Measurements from ENCODE around the gene CERS3.

The CERS3 gene

GRCh38 chr15:100457201-100457600 lies 71.5 kb downstream of the CERS3 start:
- DNase-seq (ENCODE audit: low read depth in 1 of 2, low spot score in 1 of 2): peak in 1 of 2 experiments; percentile 5
- H3K4me3 ChIP-seq (replicated peaks; ENCODE audit: insufficient read depth, low read length): no peak overlapping the region
- no peak for TF ChIP-seq GABPA (IDR thresholded peaks at IDR 0.05; ENCODE audit: low read depth)
- TF ChIP-seq POLR2AphosphoS5 (IDR thresholded peaks at IDR 0.05; ENCODE audit: low read depth): no peak
- no peak for TF ChIP-seq CTCF (IDR thresholded peaks at IDR 0.05; ENCODE audit: insufficient read depth, low read length)
- no peak for TF ChIP-seq REST (IDR thresholded peaks at IDR 0.05; ENCODE audit: insufficient replicate concordance, low read depth)
- TF ChIP-seq SPI1 (IDR thresholded peaks at IDR 0.05; ENCODE audit: borderline replicate concordance, low read depth): no peak
- H3K27ac ChIP-seq (replicated peaks): no peak overlapping the region
- no peaks in the 10 kb centered on the region for H3K27me3 ChIP-seq (ENCODE audit: insufficient read depth, poor library complexity, severe bottlenecking)

- Histone ChIP-seq H3K27me3 (ENCODE audit: insufficient read depth, poor library complexity, severe bottlenecking) (no peaks in the 10 kb centered on the region), H3K27ac (replicated peaks) (no peak overlapping the region), H3K4me3 (replicated peaks; ENCODE audit: insufficient read depth, low read length) (no peak overlapping the region)
- TF ChIP-seq POLR2AphosphoS5 (IDR thresholded peaks at IDR 0.05; ENCODE audit: low read depth) (no peak), SPI1 (IDR thresholded peaks at IDR 0.05; ENCODE audit: borderline replicate concordance, low read depth) (no peak), REST (IDR thresholded peaks at IDR 0.05; ENCODE audit: insufficient replicate concordance, low read depth) (no peak), GABPA (IDR thresholded peaks at IDR 0.05; ENCODE audit: low read depth) (no peak), CTCF (IDR thresholded peaks at IDR 0.05; ENCODE audit: insufficient read depth, low read length) (no peak)
- DNase-seq (ENCODE audit: low read depth in 1 of 2, low spot score in 1 of 2): no peak
Observed at GRCh38 chr15:100454148-100454547, 74.6 kb downstream of the CERS3 start.

- H3K27me3 ChIP-seq (ENCODE audit: insufficient read depth, poor library complexity, severe bottlenecking): no peaks in the 10 kb centered on the region
Observed at GRCh38 chr15:100448481-100448880, 80.3 kb downstream of the CERS3 start.

More at GRCh38 chr15:100448481-100448880, 80.3 kb downstream of the CERS3 start:
- Histone ChIP-seq H3K4me3 (replicated peaks; ENCODE audit: insufficient read depth, low read length) (no peak overlapping the region), H3K27ac (replicated peaks) (no peak overlapping the region)
- TF ChIP-seq POLR2AphosphoS5 (IDR thresholded peaks at IDR 0.05; ENCODE audit: low read depth) (no peak), SPI1 (IDR thresholded peaks at IDR 0.05; ENCODE audit: borderline replicate concordance, low read depth) (no peak), GABPA (IDR thresholded peaks at IDR 0.05; ENCODE audit: low read depth) (no peak), CTCF (IDR thresholded peaks at IDR 0.05; ENCODE audit: insufficient read depth, low read length) (no peak), REST (IDR thresholded peaks at IDR 0.05; ENCODE audit: insufficient replicate concordance, low read depth) (no peak)
- DNase-seq (ENCODE audit: low read depth in 1 of 2, low spot score in 1 of 2): no peak

Data from HL-60 (cell line).